Measurements from ENCODE around the gene DST. TPM values are rescaled to one million over a fixed set of nuclear protein-coding genes. Genes with fewer than 3 reads are reported as not detected.

DST gene
- total and polyA plus RNA-seq, 2 experiments from 2014 or later, result 103 to 369 TPM

DNA sequence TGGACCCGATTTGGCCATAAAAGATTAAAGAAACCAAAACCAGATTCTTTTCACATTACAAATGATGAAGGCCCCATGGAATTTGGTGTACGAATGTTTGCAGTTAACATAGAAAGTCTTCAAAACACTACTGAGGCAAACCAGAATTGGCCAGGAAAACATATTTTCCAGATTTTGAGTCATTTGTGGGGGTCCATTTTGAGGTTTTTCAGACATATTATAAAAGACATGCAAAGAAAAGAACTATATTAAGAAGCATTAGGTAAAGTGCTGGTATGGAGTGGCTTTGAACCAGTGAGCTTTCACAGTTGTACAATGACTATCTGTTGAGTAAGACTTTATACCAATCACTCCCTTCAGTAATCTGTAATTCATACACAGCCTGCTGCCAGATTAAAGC is 226.4 kb downstream of the DST start:
- H2AFZ ChIP-seq, result no peak overlapping the region
- no peak for DNase-seq (ENCODE audit: low spot score)
- H3K27ac ChIP-seq, result no peak overlapping the region
- 93% methylated on average over 2 of the region's 2 CpGs for WGBS (ENCODE audit: low lambda C conversion rate, missing lambda C conversion rate)
- no peaks in the 10 kb centered on the region for H3K9me3 ChIP-seq (ENCODE audit: low read depth)
- H3K27me3 ChIP-seq, result no peaks in the 10 kb centered on the region
- H3K4me3 ChIP-seq, result no peak overlapping the region
- H3K9me2 ChIP-seq (replicated peaks; ENCODE audit: insufficient read depth), result no peaks in the 10 kb centered on the region
- no peaks in the 10 kb centered on the region for H3K36me3 ChIP-seq (replicated peaks; ENCODE audit: insufficient read depth, low read depth)
- H4K20me1 ChIP-seq (ENCODE audit: insufficient read depth, poor library complexity, severe bottlenecking), result no peaks in the 10 kb centered on the region
- TF ChIP-seq, protein P1, sequence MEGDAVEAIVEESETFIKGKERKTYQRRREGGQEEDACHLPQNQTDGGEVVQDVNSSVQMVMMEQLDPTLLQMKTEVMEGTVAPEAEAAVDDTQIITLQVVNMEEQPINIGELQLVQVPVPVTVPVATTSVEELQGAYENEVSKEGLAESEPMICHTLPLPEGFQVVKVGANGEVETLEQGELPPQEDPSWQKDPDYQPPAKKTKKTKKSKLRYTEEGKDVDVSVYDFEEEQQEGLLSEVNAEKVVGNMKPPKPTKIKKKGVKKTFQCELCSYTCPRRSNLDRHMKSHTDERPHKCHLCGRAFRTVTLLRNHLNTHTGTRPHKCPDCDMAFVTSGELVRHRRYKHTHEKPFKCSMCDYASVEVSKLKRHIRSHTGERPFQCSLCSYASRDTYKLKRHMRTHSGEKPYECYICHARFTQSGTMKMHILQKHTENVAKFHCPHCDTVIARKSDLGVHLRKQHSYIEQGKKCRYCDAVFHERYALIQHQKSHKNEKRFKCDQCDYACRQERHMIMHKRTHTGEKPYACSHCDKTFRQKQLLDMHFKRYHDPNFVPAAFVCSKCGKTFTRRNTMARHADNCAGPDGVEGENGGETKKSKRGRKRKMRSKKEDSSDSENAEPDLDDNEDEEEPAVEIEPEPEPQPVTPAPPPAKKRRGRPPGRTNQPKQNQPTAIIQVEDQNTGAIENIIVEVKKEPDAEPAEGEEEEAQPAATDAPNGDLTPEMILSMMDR (IDR thresholded peaks at IDR 0.05; ENCODE audit: poor library complexity), result no peak
- TF ChIP-seq EZH2phosphoT487 (IDR thresholded peaks at IDR 0.05; ENCODE audit: low read depth, severe bottlenecking, unreplicated experiment) (no peak), EZH2 (IDR thresholded peaks at IDR 0.05; ENCODE audit: borderline replicate concordance) (no peak)
- H3K4me2 ChIP-seq, result no peak overlapping the region
- H3K4me1 ChIP-seq (ENCODE audit: insufficient read depth), result no peaks in the 10 kb centered on the region
- H3K79me2 ChIP-seq, result no peaks in the 10 kb centered on the region

DNA sequence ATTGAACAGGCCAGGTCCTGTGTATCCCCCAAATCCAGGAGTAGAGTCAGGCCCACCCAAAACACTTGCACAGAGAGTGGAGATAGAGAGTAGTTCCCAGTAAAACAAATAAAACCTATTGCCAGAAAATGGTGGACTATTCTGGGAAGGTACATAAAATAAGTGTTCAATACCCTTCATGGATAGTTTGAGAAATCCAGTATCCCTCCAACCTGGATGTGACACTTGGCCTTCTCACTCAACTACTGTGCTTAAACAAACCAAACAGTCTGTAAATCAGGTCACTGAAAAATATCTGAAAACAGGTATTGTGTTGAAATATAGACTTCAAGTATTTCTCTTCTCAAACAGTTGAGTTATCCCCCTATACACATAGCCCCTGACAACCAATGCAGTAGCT is 233.7 kb downstream of the DST start:
- H3K4me1 ChIP-seq (ENCODE audit: insufficient read depth), result peaks cover 23% of the 10 kb centered on the region
- no peak overlapping the region for H2AFZ ChIP-seq
- H3K36me3 ChIP-seq (replicated peaks; ENCODE audit: insufficient read depth, low read depth), result no peaks in the 10 kb centered on the region
- H3K4me3 ChIP-seq, result no peak overlapping the region
- H3K27me3 ChIP-seq, result no peaks in the 10 kb centered on the region
- no peak for TF ChIP-seq EZH2 (IDR thresholded peaks at IDR 0.05; ENCODE audit: borderline replicate concordance)
- TF ChIP-seq, protein P1 (IDR thresholded peaks at IDR 0.05; ENCODE audit: poor library complexity), result no peak
- TF ChIP-seq EZH2phosphoT487 (IDR thresholded peaks at IDR 0.05; ENCODE audit: low read depth, severe bottlenecking, unreplicated experiment), result no peak
- H3K9me2 ChIP-seq (replicated peaks; ENCODE audit: insufficient read depth), result no peaks in the 10 kb centered on the region
- no peaks in the 10 kb centered on the region for H4K20me1 ChIP-seq (ENCODE audit: insufficient read depth, poor library complexity, severe bottlenecking)
- no peaks in the 10 kb centered on the region for H3K79me2 ChIP-seq
- H3K27ac ChIP-seq, result no peak overlapping the region
- no peak for DNase-seq (ENCODE audit: low spot score)
- no peak overlapping the region for H3K4me2 ChIP-seq
- no peaks in the 10 kb centered on the region for H3K9me3 ChIP-seq (ENCODE audit: low read depth)

Measured in hepatocyte (in vitro differentiated cells).